DMS114 treated with DMSO at 0.1 percent for 48 hours (cell line): Measurements from ENCODE around the gene DALRD3.
A peak's percentile ranks its signal among the peaks of the same experiment; 100 is the strongest.

Source experiments
- DNase-seq: peaks from one replicate; lab custom pipeline; 2025; ENCODE audit not compliant: unreplicated experiment; lab: John Stamatoyannopoulos, UW

The DALRD3 gene

GRCh38 chr3:49017971-49018706 is at the start of gene DALRD3:
DALRD3 (minus strand) TSS chr3:49018580; CDS start chr3:49018564, 16 bp downstream.
- DNase-seq = peak; percentile 43

GRCh38 chr3:49058011-49058410 is 39.6 kb upstream of the DALRD3 start:
- DNase-seq = no peak

- no peak for DNase-seq
Observed at GRCh38 chr3:49057268-49057667, 38.9 kb upstream of the DALRD3 start.

GRCh38 chr3:49054344-49054862 is 36.0 kb upstream of the DALRD3 start:
- DNase-seq = no peak

- DNase-seq = no peak
Observed at GRCh38 chr3:49053543-49053942, 35.2 kb upstream of the DALRD3 start.

- DNase-seq = no peak
Observed at GRCh38 chr3:49035281-49035680, 16.9 kb upstream of the DALRD3 start.

- no peak for DNase-seq
Observed at GRCh38 chr3:49034650-49035049, 16.3 kb upstream of the DALRD3 start.

GRCh38 chr3:49032646-49033304 is 14.4 kb upstream of the DALRD3 start:
- no peak for DNase-seq

- no peak for DNase-seq
Observed at GRCh38 chr3:49030321-49030720, 11.9 kb upstream of the DALRD3 start.

GRCh38 chr3:49029563-49029884 is 11.1 kb upstream of the DALRD3 start:
- no peak for DNase-seq

GRCh38 chr3:49028673-49029562 is 10.5 kb upstream of the DALRD3 start, which contains the start of gene IMPDH2:
IMPDH2 (minus strand) TSS chr3:49029398; CDS start chr3:49029350, 48 bp downstream.
- DNase-seq = peak; percentile 78

- DNase-seq = no peak
Observed at GRCh38 chr3:49028298-49028672, 9.9 kb upstream of the DALRD3 start.

GRCh38 chr3:49027634-49028033 is 9.3 kb upstream of the DALRD3 start:
- DNase-seq = no peak

- no peak for DNase-seq
Observed at GRCh38 chr3:49026536-49026935, 8.2 kb upstream of the DALRD3 start.

- DNase-seq = no peak
Observed at GRCh38 chr3:49025793-49026520, 7.6 kb upstream of the DALRD3 start.

GRCh38 chr3:49025005-49025792 is 6.8 kb upstream of the DALRD3 start:
- DNase-seq = no peak

- no peak for DNase-seq
Observed at GRCh38 chr3:49024449-49024848, 6.1 kb upstream of the DALRD3 start.

- DNase-seq = no peak
Observed at GRCh38 chr3:49023775-49024174, 5.4 kb upstream of the DALRD3 start.

- no peak for DNase-seq
Observed at GRCh38 chr3:49022688-49023171, 4.3 kb upstream of the DALRD3 start.
